Measurements from ENCODE around the gene HIGD2B.
A peak's percentile ranks its signal among the peaks of the same experiment; 100 is the strongest.
"Not testable (repeated sequence)": the region's sequence is repeated elsewhere in the genome, so short reads cannot be mapped to it uniquely, and the experiment has no call there.

The HIGD2B gene

GRCh38 chr15:72671525-72671924 is 14.5 kb downstream of the HIGD2B start:
- H3K9ac ChIP-seq (ENCODE audit: low read length), result no peak overlapping the region
- H3K36me3 ChIP-seq (ENCODE audit: control insufficient read depth, insufficient read depth, low read length, severe bottlenecking), result no peaks in the 10 kb centered on the region
- H3K4me3 ChIP-seq (ENCODE audit: low read length), result no peak overlapping the region
- H3K4me1 ChIP-seq (ENCODE audit: control insufficient read depth, insufficient read depth, low read length), result peaks cover 4% of the 10 kb centered on the region
- DNase-seq (ENCODE audit: low read depth), result no peak
- no peaks in the 10 kb centered on the region for H3K9me3 ChIP-seq (ENCODE audit: control insufficient read depth, low read length)
- peaks cover 23% of the 10 kb centered on the region for H3K27me3 ChIP-seq (replicated peaks; ENCODE audit: control insufficient read depth, insufficient read depth, low read length)

DNA sequence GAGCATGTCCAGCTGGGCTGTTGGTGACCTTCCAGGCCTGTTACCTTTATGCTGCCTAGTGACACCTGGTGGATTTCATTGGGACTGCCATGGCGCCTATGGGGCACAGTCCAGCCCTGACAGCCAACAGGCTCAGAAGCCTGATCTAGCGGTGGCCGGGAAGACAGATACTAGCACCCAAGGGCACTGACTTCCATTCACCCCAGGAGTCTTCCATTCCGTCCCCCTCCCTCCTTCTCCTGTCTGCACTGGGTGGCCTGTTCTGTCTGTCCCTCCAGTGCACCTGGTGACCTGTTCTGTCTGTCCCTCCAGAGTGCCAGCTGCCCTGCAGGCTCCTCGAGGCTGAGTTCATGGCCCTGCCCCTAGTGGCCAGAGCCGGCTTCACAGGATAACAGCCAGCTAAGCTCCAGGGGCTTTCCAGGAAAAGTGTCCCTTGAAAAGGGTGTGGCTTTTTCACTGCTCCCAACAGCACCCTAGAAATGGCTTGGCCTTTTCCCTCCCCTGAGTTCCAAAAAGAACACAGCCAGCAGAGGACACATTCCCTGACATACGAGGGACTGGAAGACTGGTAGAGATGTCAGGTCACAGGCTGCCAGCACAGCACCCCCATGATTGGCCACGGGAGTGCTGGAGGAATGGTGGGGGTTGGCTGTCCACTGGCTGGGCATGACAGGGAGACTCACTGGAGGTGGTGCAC is 15.2 kb downstream of the HIGD2B start:
- peaks cover 23% of the 10 kb centered on the region for H3K27me3 ChIP-seq (replicated peaks; ENCODE audit: control insufficient read depth, insufficient read depth, low read length)
- H3K4me3 ChIP-seq (ENCODE audit: low read length), result peak overlapping the region; percentile 56
- not testable (repeated sequence) for H3K9ac ChIP-seq (ENCODE audit: low read length); H3K9me3 ChIP-seq (ENCODE audit: control insufficient read depth, low read length); H3K4me1 ChIP-seq (ENCODE audit: control insufficient read depth, insufficient read depth, low read length); H3K36me3 ChIP-seq (ENCODE audit: control insufficient read depth, insufficient read depth, low read length, severe bottlenecking)
- peak; percentile 72 for DNase-seq (ENCODE audit: low read depth)

- peaks cover 16% of the 10 kb centered on the region for H3K27me3 ChIP-seq (replicated peaks; ENCODE audit: control insufficient read depth, insufficient read depth, low read length)
- DNase-seq (ENCODE audit: low read depth); H3K36me3 ChIP-seq (ENCODE audit: control insufficient read depth, insufficient read depth, low read length, severe bottlenecking); H3K4me3 ChIP-seq (ENCODE audit: low read length); H3K9me3 ChIP-seq (ENCODE audit: control insufficient read depth, low read length); H3K4me1 ChIP-seq (ENCODE audit: control insufficient read depth, insufficient read depth, low read length); H3K9ac ChIP-seq (ENCODE audit: low read length): not testable (repeated sequence)
These were observed 16.2 kb downstream of the HIGD2B start for GRCh38 chr15:72669803-72670202.

GRCh38 chr15:72665706-72666105 is 20.3 kb downstream of the HIGD2B start:
- not testable (repeated sequence) for H3K4me1 ChIP-seq (ENCODE audit: control insufficient read depth, insufficient read depth, low read length); DNase-seq (ENCODE audit: low read depth); H3K4me3 ChIP-seq (ENCODE audit: low read length); H3K9ac ChIP-seq (ENCODE audit: low read length); H3K9me3 ChIP-seq (ENCODE audit: control insufficient read depth, low read length); H3K27me3 ChIP-seq (replicated peaks; ENCODE audit: control insufficient read depth, insufficient read depth, low read length); H3K36me3 ChIP-seq (ENCODE audit: control insufficient read depth, insufficient read depth, low read length, severe bottlenecking)

DNA sequence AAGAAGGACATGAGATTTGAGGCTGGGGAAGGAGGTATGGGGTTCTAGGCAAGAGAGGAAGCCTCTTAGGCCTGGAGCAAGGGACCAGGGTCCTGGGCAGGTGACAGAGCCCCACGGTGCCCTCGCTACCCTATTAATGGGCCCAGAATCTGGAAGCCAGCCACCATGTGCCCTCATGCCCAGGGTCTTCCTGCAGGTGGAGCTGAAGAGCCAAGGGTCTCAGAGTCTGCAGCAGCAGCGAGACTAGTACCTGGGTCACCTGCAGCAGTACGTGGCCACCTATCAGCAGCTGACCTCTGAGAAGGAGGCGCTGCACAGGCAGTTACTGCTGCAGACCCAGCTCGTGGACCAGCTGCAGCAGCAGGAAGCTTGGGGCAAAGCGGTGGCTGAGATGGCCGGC is 22.1 kb downstream of the HIGD2B start:
- not testable (repeated sequence) for H3K9me3 ChIP-seq (ENCODE audit: control insufficient read depth, low read length); H3K9ac ChIP-seq (ENCODE audit: low read length); H3K4me1 ChIP-seq (ENCODE audit: control insufficient read depth, insufficient read depth, low read length); DNase-seq (ENCODE audit: low read depth); H3K4me3 ChIP-seq (ENCODE audit: low read length); H3K36me3 ChIP-seq (ENCODE audit: control insufficient read depth, insufficient read depth, low read length, severe bottlenecking); H3K27me3 ChIP-seq (replicated peaks; ENCODE audit: control insufficient read depth, insufficient read depth, low read length)

DNA sequence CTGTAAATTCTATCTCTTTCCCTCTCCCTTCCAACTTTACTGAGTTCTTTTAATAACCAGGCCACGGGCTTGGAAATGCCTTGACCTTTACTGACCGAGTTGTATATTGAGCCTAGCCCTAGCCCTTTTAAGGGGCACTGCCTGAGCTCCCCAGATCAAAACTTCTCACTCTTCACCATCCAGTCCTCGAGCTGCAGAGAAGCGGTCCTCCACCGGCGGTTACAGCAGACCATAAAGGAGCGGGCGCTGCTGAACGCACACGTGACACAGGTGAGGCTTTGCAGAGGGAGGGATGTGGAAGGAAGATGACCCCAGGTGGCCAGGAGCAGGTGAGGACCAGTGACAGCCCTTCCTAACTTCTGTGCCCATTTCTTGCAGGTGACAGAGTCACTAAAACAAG is 24.9 kb downstream of the HIGD2B start:
- DNase-seq (ENCODE audit: low read depth); H3K9ac ChIP-seq (ENCODE audit: low read length); H3K9me3 ChIP-seq (ENCODE audit: control insufficient read depth, low read length); H3K27me3 ChIP-seq (replicated peaks; ENCODE audit: control insufficient read depth, insufficient read depth, low read length); H3K4me1 ChIP-seq (ENCODE audit: control insufficient read depth, insufficient read depth, low read length); H3K4me3 ChIP-seq (ENCODE audit: low read length); H3K36me3 ChIP-seq (ENCODE audit: control insufficient read depth, insufficient read depth, low read length, severe bottlenecking): not testable (repeated sequence)

DNA sequence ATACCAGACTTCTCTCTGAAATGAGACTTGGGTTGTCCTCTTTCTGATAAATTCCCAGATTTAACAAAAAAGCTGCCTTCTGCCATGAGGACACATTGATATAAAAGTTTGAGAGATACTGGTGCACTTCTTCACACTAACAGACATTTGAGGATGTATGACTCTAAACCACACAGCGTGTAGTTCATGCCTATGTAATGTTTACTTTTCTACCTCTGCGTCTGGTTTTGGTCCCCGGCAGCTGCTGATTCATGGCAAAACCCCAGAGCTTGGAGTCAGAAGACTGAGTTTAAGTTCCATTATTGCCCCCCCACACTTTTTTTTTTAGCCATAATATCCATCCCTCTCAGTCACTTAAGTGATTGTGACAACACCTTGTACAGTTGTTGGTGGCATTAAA is 30.0 kb downstream of the HIGD2B start:
- H3K9me3 ChIP-seq (ENCODE audit: control insufficient read depth, low read length); H3K4me1 ChIP-seq (ENCODE audit: control insufficient read depth, insufficient read depth, low read length); H3K27me3 ChIP-seq (replicated peaks; ENCODE audit: control insufficient read depth, insufficient read depth, low read length); H3K4me3 ChIP-seq (ENCODE audit: low read length); H3K9ac ChIP-seq (ENCODE audit: low read length); DNase-seq (ENCODE audit: low read depth); H3K36me3 ChIP-seq (ENCODE audit: control insufficient read depth, insufficient read depth, low read length, severe bottlenecking): not testable (repeated sequence)

DNA sequence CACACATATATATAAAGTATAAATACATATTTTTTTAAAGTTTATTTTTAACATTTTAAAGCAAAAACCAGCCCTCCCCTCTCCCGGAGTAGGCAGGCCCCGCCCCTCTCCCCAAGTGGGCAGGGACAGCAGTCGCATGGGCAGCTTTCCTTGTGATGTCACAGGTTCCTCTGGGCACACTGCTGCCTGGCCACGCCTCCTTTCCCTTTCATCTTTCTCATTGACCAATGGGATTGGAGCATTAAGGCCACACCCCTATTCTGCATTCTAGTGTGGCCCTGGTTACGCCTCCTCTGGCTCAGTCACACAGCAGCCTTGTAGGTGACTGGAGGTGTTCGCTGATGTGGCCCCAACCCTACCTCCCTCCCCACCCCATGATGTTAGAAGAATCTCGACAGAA is 31.6 kb downstream of the HIGD2B start, which contains the start of gene GOLGA6B:
GOLGA6B (plus strand) TSS at position 301 of the 400 bp plus-strand sequence; CDS start at position 342, 41 bp downstream.
- not testable (repeated sequence) for H3K4me1 ChIP-seq (ENCODE audit: control insufficient read depth, insufficient read depth, low read length); H3K27me3 ChIP-seq (replicated peaks; ENCODE audit: control insufficient read depth, insufficient read depth, low read length)

GRCh38 chr15:72648631-72649253 is 37.2 kb downstream of the HIGD2B start:
- not testable (repeated sequence) for H3K4me3 ChIP-seq (ENCODE audit: low read length); H3K9me3 ChIP-seq (ENCODE audit: control insufficient read depth, low read length); H3K27me3 ChIP-seq (replicated peaks; ENCODE audit: control insufficient read depth, insufficient read depth, low read length); H3K4me1 ChIP-seq (ENCODE audit: control insufficient read depth, insufficient read depth, low read length); H3K36me3 ChIP-seq (ENCODE audit: control insufficient read depth, insufficient read depth, low read length, severe bottlenecking); DNase-seq (ENCODE audit: low read depth); H3K9ac ChIP-seq (ENCODE audit: low read length)

More for the DNA sequence above, 31.6 kb downstream of the HIGD2B start, which contains the start of gene GOLGA6B:
- not testable (repeated sequence) for H3K9me3 ChIP-seq (ENCODE audit: control insufficient read depth, low read length); H3K36me3 ChIP-seq (ENCODE audit: control insufficient read depth, insufficient read depth, low read length, severe bottlenecking); DNase-seq (ENCODE audit: low read depth); H3K4me3 ChIP-seq (ENCODE audit: low read length); H3K9ac ChIP-seq (ENCODE audit: low read length)

DNA sequence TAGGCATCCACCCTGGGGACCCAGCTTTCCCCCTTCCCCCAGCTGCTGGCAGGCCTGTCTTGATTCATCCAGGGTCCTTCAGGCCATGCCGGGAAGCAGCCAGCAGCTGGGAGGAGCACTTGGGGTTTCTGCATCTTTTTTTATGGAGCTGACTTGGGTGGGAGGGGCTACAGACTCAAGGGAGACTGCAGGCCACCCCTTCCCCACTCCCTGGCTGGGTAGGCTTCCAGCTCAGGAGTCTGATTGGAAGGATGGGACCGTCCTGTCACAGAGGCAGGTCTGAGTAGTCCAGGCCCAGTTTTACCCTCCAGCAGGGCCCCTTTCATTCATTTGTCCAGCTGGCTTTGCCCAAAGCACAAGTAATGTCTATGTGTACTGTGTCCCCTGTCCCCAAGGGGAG is 43.7 kb downstream of the HIGD2B start:
- not testable (repeated sequence) for H3K27me3 ChIP-seq (replicated peaks; ENCODE audit: control insufficient read depth, insufficient read depth, low read length); H3K4me3 ChIP-seq (ENCODE audit: low read length); H3K9ac ChIP-seq (ENCODE audit: low read length); H3K4me1 ChIP-seq (ENCODE audit: control insufficient read depth, insufficient read depth, low read length); H3K9me3 ChIP-seq (ENCODE audit: control insufficient read depth, low read length); DNase-seq (ENCODE audit: low read depth); H3K36me3 ChIP-seq (ENCODE audit: control insufficient read depth, insufficient read depth, low read length, severe bottlenecking)

- H3K4me1 ChIP-seq (ENCODE audit: control insufficient read depth, insufficient read depth, low read length); H3K27me3 ChIP-seq (replicated peaks; ENCODE audit: control insufficient read depth, insufficient read depth, low read length); H3K9me3 ChIP-seq (ENCODE audit: control insufficient read depth, low read length); DNase-seq (ENCODE audit: low read depth); H3K36me3 ChIP-seq (ENCODE audit: control insufficient read depth, insufficient read depth, low read length, severe bottlenecking); H3K9ac ChIP-seq (ENCODE audit: low read length); H3K4me3 ChIP-seq (ENCODE audit: low read length): not testable (repeated sequence)
These were observed 46.1 kb downstream of the HIGD2B start for GRCh38 chr15:72639759-72640483.

Data from adipocyte (in vitro differentiated cells).